Spleen (tissue), 11 donors: ENCODE data around the gene ABCA13. TPM values are rescaled to one million over a fixed set of nuclear protein-coding genes. Genes with fewer than 3 reads are reported as not detected.

ENCODE experiments used
- DNase-seq: peaks from one replicate; pipeline ENCODE4 v3.0.0-alpha.2; 2020
- H3K27ac ChIP-seq, 8 donors: fragments of 200-600 bp; sonication (generic) in 7 of 8; 1 replicate in 4 of 8; 2 replicates in 4 of 8; pipeline versions ENCODE4 v1.5.0 to v1.8.0; 2016 to 2021; ENCODE audit warnings: inconsistent platforms in 4 of 8, mild to moderate bottlenecking in 4 of 8, moderate library complexity in 1 of 8
- H3K27me3 ChIP-seq, 7 donors: fragments of 200-600 bp; sonication (generic) in 6 of 7; replicated peaks in 1 of 7; 1 replicate in 4 of 7; 2 replicates in 3 of 7; pipeline versions ENCODE4 v1.5.0 to v1.8.0; 2016 to 2021; ENCODE audit warnings: inconsistent platforms in 3 of 7, mild to moderate bottlenecking in 1 of 7
- H3K36me3 ChIP-seq, 6 donors: fragments of 200-600 bp; sonication (generic) in 5 of 6; 1 replicate in 4 of 6; 2 replicates in 2 of 6; pipeline versions ENCODE4 v1.5.0 to v1.8.0; 2016 to 2021; ENCODE audit warnings: inconsistent platforms in 2 of 6
- H3K4me1 ChIP-seq, 6 donors: fragments of 200-600 bp; sonication (generic) in 5 of 6; 1 replicate in 3 of 6; 2 replicates in 3 of 6; pipeline versions ENCODE4 v1.5.0 to v1.8.0; 2016 to 2021; ENCODE audit warnings: inconsistent platforms in 3 of 6
- H3K4me3 ChIP-seq, 8 donors: fragments of 200-600 bp; sonication (generic) in 7 of 8; 1 replicate in 4 of 8; 2 replicates in 4 of 8; pipeline versions ENCODE4 v1.5.0 to v1.8.0; 2016 to 2021; ENCODE audit warnings: inconsistent platforms in 4 of 8, mild to moderate bottlenecking in 4 of 8, moderate library complexity in 2 of 8
- H3K9me3 ChIP-seq, 8 donors: fragments of 200-600 bp; sonication (generic) in 7 of 8; 1 replicate in 4 of 8; 2 replicates in 4 of 8; pipeline versions ENCODE4 v1.5.0 to v1.8.0; 2016 to 2021; ENCODE audit warnings: inconsistent platforms in 4 of 8
- POLR2A ChIP-seq, 3 donors: fragments of 450-650 bp; IDR thresholded peaks; one replicate each; pipeline ENCODE4 v1.5.1; 2017; ENCODE audit warnings: antibody characterized with exemption in 3 of 3, mild to moderate bottlenecking in 1 of 3
- POLR2AphosphoS5 ChIP-seq, 3 donors: sonication (generic); formaldehyde crosslinking; IDR thresholded peaks; one replicate each; pipeline ENCODE4 v1.5.1; 2017; ENCODE audit warnings: antibody characterized with exemption in 3 of 3
- WGBS, 5 donors: extraction: QIAGEN DNeasy Blood & Tissue Kit in 3 of 5; methylation state at CpG; one replicate each; pipeline versions ENCODE4 v1.1.5 to v1.1.7; 2013 to 2018; 5-methylcytosine and 5-hydroxymethylcytosine counted together
- intact Hi-C: fragments of 100-400 bp; cut with DNase I; formaldehyde crosslinking; loops from one replicate; pipeline ENCODE4 v1.15.0; 2023; ENCODE audit warnings: low total_unique reads
- polyA plus RNA-seq, 3 donors: library from polyadenylated mRNA; stranded (reverse); fragments of 200-250 nt; gene quantifications; one replicate each; pipeline ENCODE4 v1.2.1, GENCODE V29; 2013
- total RNA-seq, 7 donors: library from RNA; depleted of rRNA in 3 of 7; stranded (reverse); fragments of >200 nt in 3 of 7; fragmentation: NEBNext Ultra II Directional in 4 of 7; extraction: Animal tissue kit (Norgen Biotek cat#: 25700) in 4 of 7; gene quantifications; one replicate each; pipeline versions ENCODE4 v1.1.0 to v1.2.1, GENCODE V29; 2016 to 2021
- TF ChIP-seq, protein P1 (sequence below), 11 experiments: fragments of 200-600 bp in 7 of 11; fragments of 450-650 bp in 4 of 11; sonication (generic) in 4 of 11; IDR thresholded peaks in 8 of 11; conservative IDR thresholded peaks in 3 of 11; 1 replicate in 7 of 11; 2 replicates in 4 of 11; pipeline versions ENCODE4 v1.4.0 to v1.8.0; 2016 to 2021; ENCODE audit warnings: antibody characterized with exemption in 11 of 11, inconsistent platforms in 4 of 11, mild to moderate bottlenecking in 1 of 11
- donor health status: healthy with polysubstance abuse.
- donor health status: DM: no; HTN: no; CAD: no; lungs with moderate emphysema.
- donor health status: DM: no; HTN: no; CAD: no.
- donor health status: Bipolar disorder and iron deficiency.
- donor health status: healthy.
- donor health status: DM: no; HTN: no; CAD: no.
- donor health status: DM: yes; HTN: yes; CAD: no.

Gene ABCA13
- total and polyA plus RNA-seq, 10 donors, result 0.02 to 19.0 (median 1.8) TPM

DNA sequence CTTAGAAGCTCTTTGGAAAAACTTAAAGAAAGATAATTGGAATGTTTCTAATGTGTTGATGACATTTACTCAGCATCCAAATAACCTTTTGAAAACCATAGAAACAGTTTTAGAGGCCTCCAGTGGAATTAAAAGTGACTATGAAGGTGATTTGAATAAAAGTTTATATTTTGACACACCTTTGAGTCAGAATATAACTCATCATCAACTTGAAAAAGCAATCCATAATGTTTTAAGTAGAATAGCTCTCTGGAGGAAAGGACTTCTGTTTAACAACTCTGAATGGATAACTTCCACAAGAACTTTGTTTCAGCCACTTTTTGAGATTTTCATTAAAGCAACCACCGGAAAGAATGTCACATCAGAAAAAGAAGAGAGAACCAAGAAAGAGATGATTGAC is 108.2 kb downstream of the ABCA13 start:
- Histone ChIP-seq H3K4me3 (no peak overlapping the region), H3K27me3 (no peaks in the 10 kb centered on the region), H3K9me3 (no peaks in the 10 kb centered on the region), H3K4me1 (no peaks in the 10 kb centered on the region), H3K27ac (no peak overlapping the region), H3K36me3 (peaks cover 0 to 6% (median 0%) of the 10 kb centered on the region in 6 donors)
- TF ChIP-seq, protein P1, sequence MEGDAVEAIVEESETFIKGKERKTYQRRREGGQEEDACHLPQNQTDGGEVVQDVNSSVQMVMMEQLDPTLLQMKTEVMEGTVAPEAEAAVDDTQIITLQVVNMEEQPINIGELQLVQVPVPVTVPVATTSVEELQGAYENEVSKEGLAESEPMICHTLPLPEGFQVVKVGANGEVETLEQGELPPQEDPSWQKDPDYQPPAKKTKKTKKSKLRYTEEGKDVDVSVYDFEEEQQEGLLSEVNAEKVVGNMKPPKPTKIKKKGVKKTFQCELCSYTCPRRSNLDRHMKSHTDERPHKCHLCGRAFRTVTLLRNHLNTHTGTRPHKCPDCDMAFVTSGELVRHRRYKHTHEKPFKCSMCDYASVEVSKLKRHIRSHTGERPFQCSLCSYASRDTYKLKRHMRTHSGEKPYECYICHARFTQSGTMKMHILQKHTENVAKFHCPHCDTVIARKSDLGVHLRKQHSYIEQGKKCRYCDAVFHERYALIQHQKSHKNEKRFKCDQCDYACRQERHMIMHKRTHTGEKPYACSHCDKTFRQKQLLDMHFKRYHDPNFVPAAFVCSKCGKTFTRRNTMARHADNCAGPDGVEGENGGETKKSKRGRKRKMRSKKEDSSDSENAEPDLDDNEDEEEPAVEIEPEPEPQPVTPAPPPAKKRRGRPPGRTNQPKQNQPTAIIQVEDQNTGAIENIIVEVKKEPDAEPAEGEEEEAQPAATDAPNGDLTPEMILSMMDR (IDR thresholded peaks at IDR 0.05 in 8 of 11, conservative IDR thresholded peaks at IDR 0.05 in 3 of 11), result no peak
- TF ChIP-seq POLR2A (IDR thresholded peaks at IDR 0.05) (no peak), POLR2AphosphoS5 (IDR thresholded peaks at IDR 0.05) (no peak)
- 79 to 96% (median 88%) methylated on average over 1 of the region's 1 CpG for WGBS, 5 donors
- DNase-seq, result no peak
- intact Hi-C loops, result no loop called here

DNA sequence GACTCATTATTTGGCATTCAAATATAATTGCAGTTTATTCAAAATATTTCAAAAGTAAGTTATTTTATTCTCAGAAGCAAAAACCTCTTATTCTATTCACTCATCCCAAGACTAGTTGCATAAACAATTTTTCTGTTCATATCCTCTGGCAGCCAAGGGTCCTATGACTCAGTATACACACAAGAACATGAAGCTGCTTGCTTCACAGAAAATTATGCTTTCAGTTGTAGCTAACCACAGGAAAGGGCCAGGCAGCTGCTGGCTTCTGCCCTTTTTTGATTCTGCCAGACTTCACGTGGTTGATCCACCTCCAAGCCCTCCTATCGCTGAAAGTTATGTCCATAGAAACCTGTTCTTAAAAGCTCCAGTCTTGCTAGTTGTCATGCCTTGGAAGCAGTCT is 108.8 kb downstream of the ABCA13 start:
- Histone ChIP-seq H3K27ac (no peak overlapping the region), H3K4me1 (no peaks in the 10 kb centered on the region), H3K9me3 (no peaks in the 10 kb centered on the region), H3K36me3 (peaks cover 0 to 9% (median 0%) of the 10 kb centered on the region in 6 donors), H3K4me3 (no peak overlapping the region), H3K27me3 (peaks cover 0 to 3% (median 0%) of the 10 kb centered on the region in 7 donors)
- WGBS, 5 donors, result 18 to 39% (median 26%) methylated on average over 2 of the region's 2 CpGs
- DNase-seq, result no peak
- TF ChIP-seq POLR2AphosphoS5 (IDR thresholded peaks at IDR 0.05), result no peak
- no peak for TF ChIP-seq POLR2A (IDR thresholded peaks at IDR 0.05)
- TF ChIP-seq, protein P1 (IDR thresholded peaks at IDR 0.05 in 8 of 11, conservative IDR thresholded peaks at IDR 0.05 in 3 of 11), result no peak
- intact Hi-C loops, result no loop called here

DNA sequence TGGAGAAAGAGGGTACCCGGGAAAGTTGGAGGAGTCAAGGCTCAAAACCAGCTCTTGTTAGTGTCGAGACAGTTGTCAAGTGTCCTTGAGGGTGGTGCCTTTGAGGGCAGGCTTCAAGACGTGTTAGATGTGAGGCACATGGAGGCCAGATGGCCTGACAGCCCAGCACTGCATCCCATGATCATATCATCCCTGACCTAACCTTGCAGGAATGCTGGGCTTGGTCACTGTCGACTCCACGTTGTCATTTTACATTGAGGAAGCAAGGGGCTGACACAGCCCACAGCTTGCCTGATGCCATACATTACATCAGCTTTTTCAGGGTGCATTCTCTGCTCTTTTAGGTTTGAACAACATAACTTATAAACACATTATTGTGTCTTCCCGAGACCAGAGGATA is 114.1 kb downstream of the ABCA13 start:
- TF ChIP-seq POLR2A (IDR thresholded peaks at IDR 0.05), result no peak
- TF ChIP-seq POLR2AphosphoS5 (IDR thresholded peaks at IDR 0.05), result no peak
- TF ChIP-seq, protein P1 (IDR thresholded peaks at IDR 0.05 in 8 of 11, conservative IDR thresholded peaks at IDR 0.05 in 3 of 11), result no peak
- 40 to 69% (median 51%) methylated on average over 6 of the region's 6 CpGs for WGBS, 5 donors
- intact Hi-C loops, result no loop called here

DNA sequence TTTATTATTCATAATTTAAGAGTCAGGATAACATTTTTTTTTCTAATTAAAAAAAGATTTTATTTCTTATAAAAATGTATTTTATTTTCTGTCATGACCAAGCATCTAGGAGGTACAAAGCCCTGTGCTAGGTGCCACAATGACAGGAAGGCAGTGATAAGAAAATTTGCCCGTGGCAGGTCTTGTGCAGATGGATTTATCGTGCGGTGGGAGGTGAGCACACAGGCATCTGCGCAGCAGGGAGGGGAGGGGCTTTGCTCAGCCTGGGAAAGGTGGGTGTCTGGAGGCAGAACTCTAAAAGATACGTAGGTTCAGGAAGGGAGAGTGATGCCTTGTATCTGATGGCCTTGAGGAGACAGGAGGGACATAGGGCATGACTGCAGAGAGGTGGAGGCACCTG is 115.6 kb downstream of the ABCA13 start:
- Histone ChIP-seq H3K27me3 (peaks cover 0 to 17% (median 0%) of the 10 kb centered on the region in 7 donors), H3K4me3 (no peak overlapping the region), H3K36me3 (peaks cover 0 to 39% (median 0%) of the 10 kb centered on the region in 6 donors), H3K9me3 (no peaks in the 10 kb centered on the region), H3K4me1 (no peaks in the 10 kb centered on the region), H3K27ac (no peak overlapping the region)
- WGBS, 5 donors, result 41 to 56% (median 51%) methylated on average over 5 of the region's 5 CpGs
- DNase-seq, result no peak
- intact Hi-C loops, result no loop called here
- no peak for TF ChIP-seq POLR2AphosphoS5 (IDR thresholded peaks at IDR 0.05)
- TF ChIP-seq, protein P1 (IDR thresholded peaks at IDR 0.05 in 8 of 11, conservative IDR thresholded peaks at IDR 0.05 in 3 of 11), result no peak

More for the DNA sequence above, 114.1 kb downstream of the ABCA13 start:
- H3K9me3 ChIP-seq, result no peaks in the 10 kb centered on the region
- peaks cover 0 to 17% (median 0%) of the 10 kb centered on the region in 7 donors for H3K27me3 ChIP-seq
- H3K27ac ChIP-seq, result no peak overlapping the region
- peaks cover 0 to 25% (median 0%) of the 10 kb centered on the region in 6 donors for H3K36me3 ChIP-seq
- H3K4me1 ChIP-seq, result no peaks in the 10 kb centered on the region
- no peak for DNase-seq
- no peak overlapping the region for H3K4me3 ChIP-seq
